ENCODE results near the gene PTPRM. TPM values are rescaled to one million over a fixed set of nuclear protein-coding genes. Genes with fewer than 3 reads are reported as not detected.

Gene PTPRM
- total and polyA plus RNA-seq, 2 of the 4 experiments (the other 2 are of a cell fraction): 28.3 to 51.2 TPM

- Histone ChIP-seq H3K9me1 (ENCODE audit: insufficient read depth, low read length) (no peaks in the 10 kb centered on the region; the same call in 1 of the 2 replicates), H2BK5ac (ENCODE audit: low read depth, low read length, poor library complexity, severe bottlenecking) (no peak overlapping the region), H2BK15ac (ENCODE audit: low read depth, low read length) (no peak overlapping the region), H3K4me1 (ENCODE audit: control insufficient read depth, insufficient read depth, low read length) (peaks cover 2% of the 10 kb centered on the region; the same call in 1 of the 2 replicates), H2BK120ac (ENCODE audit: low read depth, low read length) (no peak overlapping the region), H3K27me3 (ENCODE audit: control insufficient read depth, insufficient read depth, low read length) (no peaks in the 10 kb centered on the region), H3K79me1 (ENCODE audit: low read depth in 1 of 2, low read length in 2 of 2) (0 out of 4 replicates have a peak, but pooled peaks cover 0 to 3% of the 10 kb centered on the region in 2 experiments), H3K36me3 (ENCODE audit: control insufficient read depth, insufficient read depth, low read length) (no peaks in the 10 kb centered on the region), H3K18ac (ENCODE audit: low read depth, low read length) (no peak overlapping the region), H3K27ac (ENCODE audit: insufficient read depth, low read length) (no peak overlapping the region), H2AK5ac (ENCODE audit: low read depth, low read length) (no peak overlapping the region), H3K23ac (ENCODE audit: low read depth, low read length) (no peak overlapping the region), H2BK20ac (ENCODE audit: low read depth, low read length) (no peak overlapping the region), H2AK9ac (replicated peaks; ENCODE audit: low read depth, low read length, poor library complexity) (no peak overlapping the region), H4K8ac (ENCODE audit: low read depth in 2 of 2, low read length in 2 of 2) (no peak overlapping the region), H4K91ac (ENCODE audit: insufficient read depth, low read depth, low read length) (no peak overlapping the region), H2AFZ (replicated peaks; ENCODE audit: low read length, poor library complexity) (no peak overlapping the region), H4K20me1 (ENCODE audit: insufficient read depth, low read length) (no peaks in the 10 kb centered on the region), H4K5ac (ENCODE audit: low read depth, low read length) (no peak overlapping the region), H3K4me2 (ENCODE audit: low read depth, low read length) (no peak overlapping the region), H3K9me3 (ENCODE audit: control insufficient read depth, insufficient read depth, low read length) (no peaks in the 10 kb centered on the region), H3K4ac (ENCODE audit: low read depth, low read length) (no peak overlapping the region), H3K4me3 (ENCODE audit: insufficient read depth, low read depth, low read length) (no peak overlapping the region), H3K14ac (replicated peaks; ENCODE audit: low read depth, low read length) (no peak overlapping the region), H3K56ac (ENCODE audit: extremely low read depth, insufficient read depth, low read length) (no peak overlapping the region), H3K9ac (ENCODE audit: low read depth, low read length) (no peak overlapping the region)
- ATAC-seq (ENCODE audit: low read depth) (no peak), DNase-seq (no peak)
- WGBS, 2 experiments (ENCODE audit: extremely low coverage in 2 of 2, insufficient read length in 1 of 2): no CpG with 5 or more reads among the region's 6 CpGs
- POLR2A ChIA-PET (ENCODE audit: unreplicated experiment): no interaction called here
- intact Hi-C loops (cut with micrococcal nuclease) (no loop called here), in situ Hi-C loops (cut with MboI; ENCODE audit: low sequenced_read_pairs) (no loop called here), dilution Hi-C loops (cut with HindIII; ENCODE audit: low sequenced_read_pairs, unreplicated experiment) (no loop called here)
- CTCF ChIA-PET: no interaction called here
- no TSS peak for BruUV-seq (replicated peaks)
- no peak for TF ChIP-seq MXI1 (IDR thresholded peaks at IDR 0.05; ENCODE audit: borderline replicate concordance, low read depth, low read length)
- no peak for TF ChIP-seq ELK1 (IDR thresholded peaks at IDR 0.05; ENCODE audit: borderline replicate concordance, low read depth, low read length)
- TF ChIP-seq MAZ (IDR thresholded peaks at IDR 0.05; ENCODE audit: borderline replicate concordance, low read depth, low read length): no peak
- no peak for TF ChIP-seq POLR2A (IDR thresholded peaks at IDR 0.05; ENCODE audit: low read depth, low read length)
- TF ChIP-seq NFE2L2 (IDR thresholded peaks at IDR 0.05; ENCODE audit: low read depth, low read length): no peak
- TF ChIP-seq CEBPB (IDR thresholded peaks at IDR 0.05; ENCODE audit: low read depth, low read length): no peak
- TF ChIP-seq RFX5 (IDR thresholded peaks at IDR 0.05; ENCODE audit: low read depth, low read length): no peak
Measured at GRCh38 chr18:8018701-8019331, 451.7 kb downstream of the PTPRM start.
